Suppressor macrophage (primary cell): ENCODE measurements around the gene MAGI2.
"Not testable (repeated sequence)": the region's sequence is repeated elsewhere in the genome, so short reads cannot be mapped to it uniquely, and the experiment has no call there.

Source experiments
- DNase-seq, 4 experiments: peaks; one replicate each; pipeline ENCODE4 v3.0.0-alpha.2; 2020 to 2022

The MAGI2 gene

GRCh38 chr7:79142706-79143105, 310.8 kb downstream of the MAGI2 start:
- DNase-seq, result no peak

GRCh38 chr7:79141252-79141651, 312.2 kb downstream of the MAGI2 start:
- no peak for DNase-seq

GRCh38 chr7:79137942-79138341, 315.5 kb downstream of the MAGI2 start:
- DNase-seq, result no peak

- DNase-seq, result no peak
Measured at GRCh38 chr7:79132844-79133451, 320.5 kb downstream of the MAGI2 start.

GRCh38 chr7:79130715-79131114, 322.8 kb downstream of the MAGI2 start:
- DNase-seq, result no peak

GRCh38 chr7:79124331-79124730, 329.1 kb downstream of the MAGI2 start:
- DNase-seq, result no peak

- no peak for DNase-seq
Measured at GRCh38 chr7:79118143-79118542, 335.3 kb downstream of the MAGI2 start.

- DNase-seq, result peak in 1 of 4 experiments; percentile 2
Measured at GRCh38 chr7:79096361-79096805, 357.1 kb downstream of the MAGI2 start.

GRCh38 chr7:79093421-79093820, 360.0 kb downstream of the MAGI2 start:
- DNase-seq, result no peak

GRCh38 chr7:79091661-79092060, 361.8 kb downstream of the MAGI2 start:
- DNase-seq, result no peak

GRCh38 chr7:79091011-79091410, 362.5 kb downstream of the MAGI2 start:
- no peak for DNase-seq

GRCh38 chr7:79090543-79090942, 362.9 kb downstream of the MAGI2 start:
- DNase-seq, result no peak

- DNase-seq, result no peak
Measured at GRCh38 chr7:79084423-79084822, 369.0 kb downstream of the MAGI2 start.

- no peak for DNase-seq
Measured at GRCh38 chr7:79079919-79080554, 373.4 kb downstream of the MAGI2 start.

GRCh38 chr7:79078273-79078672, 375.2 kb downstream of the MAGI2 start:
- DNase-seq, result no peak

GRCh38 chr7:79071187-79071586, 382.3 kb downstream of the MAGI2 start:
- DNase-seq, result not testable (repeated sequence)

GRCh38 chr7:79064187-79064823, 389.2 kb downstream of the MAGI2 start:
- DNase-seq, result no peak

- no peak for DNase-seq
Measured at GRCh38 chr7:79063019-79063698, 390.3 kb downstream of the MAGI2 start.

- no peak for DNase-seq
Measured at GRCh38 chr7:79060498-79060897, 393.0 kb downstream of the MAGI2 start.

- no peak for DNase-seq
Measured at GRCh38 chr7:79055722-79056415, 397.6 kb downstream of the MAGI2 start.

- DNase-seq, result no peak
Measured at GRCh38 chr7:79051915-79052314, 401.6 kb downstream of the MAGI2 start.

- no peak for DNase-seq
Measured at GRCh38 chr7:79050603-79051002, 402.9 kb downstream of the MAGI2 start.

GRCh38 chr7:79046061-79046460, 407.4 kb downstream of the MAGI2 start:
- DNase-seq, result no peak
